ENCODE data around the gene EP400.

DNA sequence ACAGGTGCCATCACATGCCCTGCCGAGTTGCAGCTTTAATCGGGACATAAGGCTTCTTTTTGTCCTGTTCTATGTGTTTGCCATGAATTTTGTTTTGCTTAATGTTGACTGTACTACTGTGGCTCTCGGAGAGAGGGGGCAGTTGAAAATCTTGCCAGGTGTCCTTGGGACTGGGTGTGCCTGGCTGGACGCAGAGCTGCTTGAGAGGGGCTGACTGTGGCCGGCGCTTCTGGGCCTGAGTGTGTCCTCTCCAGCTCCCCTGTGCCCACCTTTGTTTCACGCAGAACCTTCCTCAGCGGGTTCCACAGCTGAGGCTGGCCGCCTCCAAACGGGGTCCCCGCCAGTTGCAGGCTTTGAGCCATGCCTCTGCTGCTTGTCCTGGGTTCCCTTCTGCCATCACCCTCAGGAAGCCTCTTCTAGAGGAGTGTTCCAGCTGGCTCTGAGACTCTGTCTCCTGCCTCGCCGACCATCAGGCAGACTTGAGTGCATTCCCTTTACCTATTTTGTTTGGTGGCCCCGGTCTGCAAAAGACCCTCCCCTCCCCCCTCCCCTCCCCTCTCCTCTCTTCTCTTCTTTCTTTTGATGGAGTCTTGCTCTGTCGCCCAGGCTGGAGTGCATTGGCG, 144.6 kb downstream of the EP400 start:
- TF ChIP-seq, protein P1, sequence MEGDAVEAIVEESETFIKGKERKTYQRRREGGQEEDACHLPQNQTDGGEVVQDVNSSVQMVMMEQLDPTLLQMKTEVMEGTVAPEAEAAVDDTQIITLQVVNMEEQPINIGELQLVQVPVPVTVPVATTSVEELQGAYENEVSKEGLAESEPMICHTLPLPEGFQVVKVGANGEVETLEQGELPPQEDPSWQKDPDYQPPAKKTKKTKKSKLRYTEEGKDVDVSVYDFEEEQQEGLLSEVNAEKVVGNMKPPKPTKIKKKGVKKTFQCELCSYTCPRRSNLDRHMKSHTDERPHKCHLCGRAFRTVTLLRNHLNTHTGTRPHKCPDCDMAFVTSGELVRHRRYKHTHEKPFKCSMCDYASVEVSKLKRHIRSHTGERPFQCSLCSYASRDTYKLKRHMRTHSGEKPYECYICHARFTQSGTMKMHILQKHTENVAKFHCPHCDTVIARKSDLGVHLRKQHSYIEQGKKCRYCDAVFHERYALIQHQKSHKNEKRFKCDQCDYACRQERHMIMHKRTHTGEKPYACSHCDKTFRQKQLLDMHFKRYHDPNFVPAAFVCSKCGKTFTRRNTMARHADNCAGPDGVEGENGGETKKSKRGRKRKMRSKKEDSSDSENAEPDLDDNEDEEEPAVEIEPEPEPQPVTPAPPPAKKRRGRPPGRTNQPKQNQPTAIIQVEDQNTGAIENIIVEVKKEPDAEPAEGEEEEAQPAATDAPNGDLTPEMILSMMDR (conservative IDR thresholded peaks at IDR 0.05): no peak
- TF ChIP-seq ZFX (IDR thresholded peaks at IDR 0.05): no peak
